Choroid plexus epithelial cell (primary cell): Measurements from ENCODE around the gene MPDZ.

Source experiments
- DNase-seq: peaks from one replicate; pipeline ENCODE4 v3.0.0-alpha.2; 2010; ENCODE audit warnings: low read depth
- H3K4me3 ChIP-seq: 2 replicates; pipeline ENCODE4 v1.5.1; 2011; ENCODE audit warnings: low read depth, mild to moderate bottlenecking, control low read depth, low read length, moderate library complexity
- TF ChIP-seq, protein P1 (sequence below): conservative IDR thresholded peaks from 2 replicates; pipeline ENCODE4 v1.5.1; 2011; ENCODE audit warnings: low read depth, mild to moderate bottlenecking, control low read depth, inconsistent platforms, low read length, moderate library complexity

Gene MPDZ

DNA sequence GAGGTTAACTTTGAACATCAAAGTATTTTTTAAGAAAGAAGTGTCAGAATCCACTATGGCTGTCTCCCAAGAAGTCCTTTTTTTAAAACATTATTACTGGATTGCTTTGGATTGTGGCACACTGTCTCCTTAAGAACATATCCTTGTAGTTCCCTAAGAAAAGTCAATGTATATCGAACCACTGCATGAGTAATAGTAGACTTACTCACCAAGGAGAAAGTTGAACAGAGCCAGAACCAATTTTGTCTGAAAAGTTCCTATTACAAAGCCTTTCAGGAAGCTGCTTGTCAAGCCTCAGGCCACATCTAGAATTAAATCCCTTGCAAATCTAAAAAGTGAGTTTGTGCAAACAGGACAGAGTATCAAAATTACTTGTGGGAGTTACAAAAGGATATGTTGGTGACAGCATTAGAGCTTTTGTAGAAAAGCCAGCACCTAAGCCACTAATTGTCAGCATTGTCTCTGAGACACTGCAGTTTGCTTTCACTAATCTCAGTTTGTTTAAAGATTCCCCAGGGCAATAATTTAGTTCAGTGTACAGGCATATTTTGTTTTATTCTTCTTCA lies 195.4 kb downstream of the MPDZ start:
- no peak overlapping the region for H3K4me3 ChIP-seq
- TF ChIP-seq, protein P1, sequence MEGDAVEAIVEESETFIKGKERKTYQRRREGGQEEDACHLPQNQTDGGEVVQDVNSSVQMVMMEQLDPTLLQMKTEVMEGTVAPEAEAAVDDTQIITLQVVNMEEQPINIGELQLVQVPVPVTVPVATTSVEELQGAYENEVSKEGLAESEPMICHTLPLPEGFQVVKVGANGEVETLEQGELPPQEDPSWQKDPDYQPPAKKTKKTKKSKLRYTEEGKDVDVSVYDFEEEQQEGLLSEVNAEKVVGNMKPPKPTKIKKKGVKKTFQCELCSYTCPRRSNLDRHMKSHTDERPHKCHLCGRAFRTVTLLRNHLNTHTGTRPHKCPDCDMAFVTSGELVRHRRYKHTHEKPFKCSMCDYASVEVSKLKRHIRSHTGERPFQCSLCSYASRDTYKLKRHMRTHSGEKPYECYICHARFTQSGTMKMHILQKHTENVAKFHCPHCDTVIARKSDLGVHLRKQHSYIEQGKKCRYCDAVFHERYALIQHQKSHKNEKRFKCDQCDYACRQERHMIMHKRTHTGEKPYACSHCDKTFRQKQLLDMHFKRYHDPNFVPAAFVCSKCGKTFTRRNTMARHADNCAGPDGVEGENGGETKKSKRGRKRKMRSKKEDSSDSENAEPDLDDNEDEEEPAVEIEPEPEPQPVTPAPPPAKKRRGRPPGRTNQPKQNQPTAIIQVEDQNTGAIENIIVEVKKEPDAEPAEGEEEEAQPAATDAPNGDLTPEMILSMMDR, result no peak
- DNase-seq, result peak; percentile 39

GRCh38 chr9:13083366-13083765 lies 196.1 kb downstream of the MPDZ start:
- TF ChIP-seq, protein P1, result no peak
- no peak overlapping the region for H3K4me3 ChIP-seq
- DNase-seq, result no peak

GRCh38 chr9:13082796-13083195 lies 196.7 kb downstream of the MPDZ start:
- no peak for DNase-seq
- TF ChIP-seq, protein P1, result no peak
- no peak overlapping the region for H3K4me3 ChIP-seq

GRCh38 chr9:13078164-13078563 lies 201.3 kb downstream of the MPDZ start:
- TF ChIP-seq, protein P1, result no peak
- no peak overlapping the region for H3K4me3 ChIP-seq
- DNase-seq, result no peak

- TF ChIP-seq, protein P1, result no peak
- no peak overlapping the region for H3K4me3 ChIP-seq
- no peak for DNase-seq
Measured at GRCh38 chr9:13076616-13077015, 202.9 kb downstream of the MPDZ start.

- no peak overlapping the region for H3K4me3 ChIP-seq
- no peak for DNase-seq
- TF ChIP-seq, protein P1, result no peak
Measured at GRCh38 chr9:13071921-13072320, 207.6 kb downstream of the MPDZ start.

DNA sequence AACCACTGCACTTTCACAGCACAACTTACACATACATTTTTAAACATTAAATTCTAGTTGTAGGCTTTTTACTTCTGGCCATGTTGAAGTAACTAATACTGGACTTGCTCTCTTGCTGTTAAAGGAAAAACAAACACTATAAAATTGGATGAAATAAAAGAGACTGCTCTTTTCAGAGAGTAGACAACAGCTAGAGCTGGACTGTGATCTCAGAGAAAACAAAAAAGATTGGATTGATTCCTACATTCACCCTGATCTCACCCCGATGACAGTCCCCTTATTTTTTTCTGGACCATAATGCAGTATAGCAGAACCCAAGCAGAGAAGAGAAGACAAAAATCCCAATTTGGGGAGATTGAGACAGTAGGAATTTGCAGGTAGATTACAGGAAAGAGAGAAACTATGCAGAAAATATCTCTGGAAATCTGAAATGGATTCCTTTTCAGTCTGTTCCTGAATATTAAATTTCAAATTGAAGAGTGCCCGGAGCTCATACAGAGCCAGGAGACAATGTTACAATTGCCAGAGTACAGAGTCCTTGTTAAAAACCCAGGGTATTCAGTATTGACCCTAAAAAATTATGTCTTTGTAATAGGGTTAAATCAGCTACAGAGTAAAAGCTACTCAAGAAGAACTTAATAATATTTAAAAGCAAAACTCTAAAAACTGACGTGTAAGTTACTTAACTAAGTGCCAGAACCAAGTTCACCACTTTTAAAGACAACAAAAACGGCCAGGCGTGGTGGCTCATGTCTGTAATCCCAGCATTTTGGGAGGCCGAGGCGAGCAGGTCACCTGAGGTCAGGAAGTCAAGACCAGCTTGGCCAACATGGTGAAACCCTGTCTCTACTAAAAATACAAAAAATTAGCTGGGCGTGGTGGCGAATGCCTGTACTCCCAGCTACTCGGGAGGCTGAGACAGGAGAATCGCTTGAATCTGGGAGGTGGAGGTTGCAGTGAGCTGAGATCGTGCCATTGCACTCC lies 208.6 kb downstream of the MPDZ start:
- H3K4me3 ChIP-seq, result no peak overlapping the region
- no peak for DNase-seq
- TF ChIP-seq, protein P1, result no peak
